Measurements from ENCODE around the gene RNF112. TPM values are rescaled to one million over a fixed set of nuclear protein-coding genes. Genes with fewer than 3 reads are reported as not detected.

RNF112 gene
- total and polyA plus RNA-seq, 2 experiments from 2014 or later: 0.79 to 1.2 TPM

DNA sequence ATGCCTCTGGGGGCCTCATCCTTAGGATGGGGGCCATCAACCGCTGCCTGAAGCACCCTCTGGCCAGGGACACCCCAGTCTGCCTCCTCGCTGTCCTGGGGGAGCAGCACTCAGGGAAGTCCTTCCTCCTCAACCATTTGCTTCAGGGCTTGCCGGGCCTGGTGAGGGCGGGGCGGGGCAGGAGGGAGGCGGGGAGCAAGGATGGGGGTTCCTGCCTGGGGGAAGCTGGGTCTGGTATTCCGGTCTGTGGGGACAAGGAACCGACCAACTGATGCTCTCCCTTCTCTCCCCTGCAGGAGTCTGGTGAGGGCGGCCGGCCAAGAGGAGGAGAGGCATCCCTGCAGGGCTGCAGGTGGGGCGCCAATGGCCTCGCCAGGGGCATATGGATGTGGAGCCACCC is 2.0 kb downstream of the RNF112 start:
- TF ChIP-seq, protein P1, sequence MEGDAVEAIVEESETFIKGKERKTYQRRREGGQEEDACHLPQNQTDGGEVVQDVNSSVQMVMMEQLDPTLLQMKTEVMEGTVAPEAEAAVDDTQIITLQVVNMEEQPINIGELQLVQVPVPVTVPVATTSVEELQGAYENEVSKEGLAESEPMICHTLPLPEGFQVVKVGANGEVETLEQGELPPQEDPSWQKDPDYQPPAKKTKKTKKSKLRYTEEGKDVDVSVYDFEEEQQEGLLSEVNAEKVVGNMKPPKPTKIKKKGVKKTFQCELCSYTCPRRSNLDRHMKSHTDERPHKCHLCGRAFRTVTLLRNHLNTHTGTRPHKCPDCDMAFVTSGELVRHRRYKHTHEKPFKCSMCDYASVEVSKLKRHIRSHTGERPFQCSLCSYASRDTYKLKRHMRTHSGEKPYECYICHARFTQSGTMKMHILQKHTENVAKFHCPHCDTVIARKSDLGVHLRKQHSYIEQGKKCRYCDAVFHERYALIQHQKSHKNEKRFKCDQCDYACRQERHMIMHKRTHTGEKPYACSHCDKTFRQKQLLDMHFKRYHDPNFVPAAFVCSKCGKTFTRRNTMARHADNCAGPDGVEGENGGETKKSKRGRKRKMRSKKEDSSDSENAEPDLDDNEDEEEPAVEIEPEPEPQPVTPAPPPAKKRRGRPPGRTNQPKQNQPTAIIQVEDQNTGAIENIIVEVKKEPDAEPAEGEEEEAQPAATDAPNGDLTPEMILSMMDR (IDR thresholded peaks at IDR 0.05; ENCODE audit: low read depth, low read length): no peak
- Histone ChIP-seq H3K27ac (no peak overlapping the region), H3K9me3 (ENCODE audit: low read depth) (no peaks in the 10 kb centered on the region), H3K4me1 (ENCODE audit: low read depth) (no peaks in the 10 kb centered on the region), H3K4me3 (no peak overlapping the region), H3K27me3 (no peaks in the 10 kb centered on the region), H3K36me3 (no peaks in the 10 kb centered on the region)
- no peak for DNase-seq (ENCODE audit: low read depth in 1 of 2, low spot score in 1 of 2)

DNA sequence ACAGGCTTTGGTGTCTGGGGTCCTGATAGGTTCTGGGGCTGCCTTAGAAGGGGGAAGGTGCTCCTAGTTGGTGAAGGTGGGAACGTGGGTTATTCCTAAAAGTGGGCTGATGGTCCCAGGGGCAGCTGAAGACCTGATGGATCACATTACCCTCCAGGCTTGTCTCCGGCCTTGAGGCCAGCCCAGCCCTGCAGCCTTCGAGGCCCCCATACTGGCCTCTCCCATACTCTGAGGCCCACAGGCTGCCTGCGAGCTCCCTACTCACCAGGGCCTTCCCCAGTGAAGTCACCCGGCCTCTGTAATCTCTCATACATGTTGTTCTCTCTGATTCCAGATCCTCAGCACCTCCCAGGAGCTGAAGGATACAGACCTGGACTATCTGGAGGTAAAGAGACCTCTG is 2.7 kb downstream of the RNF112 start:
- Histone ChIP-seq H3K27ac (no peak overlapping the region), H3K36me3 (no peaks in the 10 kb centered on the region), H3K9me3 (ENCODE audit: low read depth) (no peaks in the 10 kb centered on the region), H3K4me1 (ENCODE audit: low read depth) (no peaks in the 10 kb centered on the region), H3K27me3 (no peaks in the 10 kb centered on the region), H3K4me3 (no peak overlapping the region)
- TF ChIP-seq, protein P1 (IDR thresholded peaks at IDR 0.05; ENCODE audit: low read depth, low read length): no peak
- DNase-seq (ENCODE audit: low read depth in 1 of 2, low spot score in 1 of 2): no peak

DNA sequence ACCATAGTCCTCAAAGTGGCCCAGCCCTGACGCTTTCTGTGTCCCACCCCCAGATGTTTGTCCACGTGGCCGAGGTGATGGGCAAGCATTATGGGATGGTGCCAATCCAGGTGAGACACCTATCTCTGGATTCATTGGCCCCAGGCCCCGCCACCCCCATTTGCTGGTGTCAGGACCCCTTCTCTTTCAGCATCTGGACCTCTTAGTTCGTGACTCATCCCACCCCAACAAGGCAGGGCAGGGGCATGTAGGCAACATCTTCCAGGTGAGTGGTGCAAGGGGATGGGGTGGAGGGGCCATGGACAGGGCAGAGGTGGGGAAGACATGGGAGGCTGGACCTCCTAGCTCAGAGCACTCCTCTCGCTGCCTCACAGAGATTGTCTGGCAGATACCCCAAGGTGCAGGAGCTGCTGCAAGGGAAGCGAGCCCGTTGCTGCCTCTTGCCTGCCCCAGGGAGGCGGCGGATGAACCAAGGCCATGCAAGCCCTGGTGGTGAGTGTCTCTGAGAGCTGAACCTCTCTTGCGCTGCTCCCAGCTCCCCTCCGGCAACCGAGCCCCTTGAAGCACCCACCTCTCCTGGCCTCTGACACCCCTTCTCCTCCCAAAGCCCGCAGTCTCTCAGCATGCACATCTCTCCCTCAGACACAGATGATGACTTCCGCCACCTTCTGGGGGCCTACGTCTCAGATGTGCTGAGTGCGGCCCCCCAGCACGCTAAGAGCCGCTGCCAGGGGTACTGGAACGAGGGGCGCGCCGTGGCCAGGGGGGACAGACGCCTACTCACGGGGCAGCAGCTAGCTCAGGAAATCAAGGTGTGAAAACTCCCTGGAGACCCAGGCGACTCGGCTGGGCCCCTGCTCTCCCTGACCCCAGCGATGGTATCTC is 3.6 kb downstream of the RNF112 start:
- DNase-seq (ENCODE audit: low read depth in 1 of 2, low spot score in 1 of 2): no peak
- Histone ChIP-seq H3K9me3 (ENCODE audit: low read depth) (no peaks in the 10 kb centered on the region), H3K4me1 (ENCODE audit: low read depth) (no peaks in the 10 kb centered on the region), H3K27ac (no peak overlapping the region), H3K4me3 (no peak overlapping the region), H3K36me3 (no peaks in the 10 kb centered on the region), H3K27me3 (no peaks in the 10 kb centered on the region)
- TF ChIP-seq, protein P1 (IDR thresholded peaks at IDR 0.05; ENCODE audit: low read depth, low read length): no peak

DNA sequence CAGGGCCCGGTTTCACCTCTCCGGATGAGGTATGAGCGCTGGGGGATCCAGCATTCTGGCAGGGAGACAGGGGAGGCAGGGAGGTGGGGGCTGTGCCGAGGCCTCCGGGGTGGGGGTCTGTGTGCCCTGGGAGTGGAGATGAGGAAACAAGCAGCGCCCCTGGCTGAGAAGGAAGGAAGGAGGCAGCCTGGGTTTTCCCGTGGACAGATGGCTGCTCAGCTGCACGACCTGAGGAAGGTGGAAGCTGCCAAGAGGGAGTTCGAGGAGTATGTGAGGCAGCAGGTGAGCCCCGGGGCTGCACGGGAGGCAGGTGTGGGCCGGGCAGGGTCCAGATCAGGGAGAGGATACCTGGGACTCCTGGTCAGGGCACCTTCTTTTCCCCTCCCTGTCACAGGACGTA is 4.3 kb downstream of the RNF112 start:
- H3K27me3 ChIP-seq: no peaks in the 10 kb centered on the region
- no peaks in the 10 kb centered on the region for H3K4me1 ChIP-seq (ENCODE audit: low read depth)
- no peak overlapping the region for H3K27ac ChIP-seq
- no peak overlapping the region for H3K4me3 ChIP-seq
- DNase-seq (ENCODE audit: low read depth in 1 of 2, low spot score in 1 of 2): no peak
- H3K36me3 ChIP-seq: no peaks in the 10 kb centered on the region
- H3K9me3 ChIP-seq (ENCODE audit: low read depth): no peaks in the 10 kb centered on the region
- TF ChIP-seq, protein P1 (IDR thresholded peaks at IDR 0.05; ENCODE audit: low read depth, low read length): no peak

DNA sequence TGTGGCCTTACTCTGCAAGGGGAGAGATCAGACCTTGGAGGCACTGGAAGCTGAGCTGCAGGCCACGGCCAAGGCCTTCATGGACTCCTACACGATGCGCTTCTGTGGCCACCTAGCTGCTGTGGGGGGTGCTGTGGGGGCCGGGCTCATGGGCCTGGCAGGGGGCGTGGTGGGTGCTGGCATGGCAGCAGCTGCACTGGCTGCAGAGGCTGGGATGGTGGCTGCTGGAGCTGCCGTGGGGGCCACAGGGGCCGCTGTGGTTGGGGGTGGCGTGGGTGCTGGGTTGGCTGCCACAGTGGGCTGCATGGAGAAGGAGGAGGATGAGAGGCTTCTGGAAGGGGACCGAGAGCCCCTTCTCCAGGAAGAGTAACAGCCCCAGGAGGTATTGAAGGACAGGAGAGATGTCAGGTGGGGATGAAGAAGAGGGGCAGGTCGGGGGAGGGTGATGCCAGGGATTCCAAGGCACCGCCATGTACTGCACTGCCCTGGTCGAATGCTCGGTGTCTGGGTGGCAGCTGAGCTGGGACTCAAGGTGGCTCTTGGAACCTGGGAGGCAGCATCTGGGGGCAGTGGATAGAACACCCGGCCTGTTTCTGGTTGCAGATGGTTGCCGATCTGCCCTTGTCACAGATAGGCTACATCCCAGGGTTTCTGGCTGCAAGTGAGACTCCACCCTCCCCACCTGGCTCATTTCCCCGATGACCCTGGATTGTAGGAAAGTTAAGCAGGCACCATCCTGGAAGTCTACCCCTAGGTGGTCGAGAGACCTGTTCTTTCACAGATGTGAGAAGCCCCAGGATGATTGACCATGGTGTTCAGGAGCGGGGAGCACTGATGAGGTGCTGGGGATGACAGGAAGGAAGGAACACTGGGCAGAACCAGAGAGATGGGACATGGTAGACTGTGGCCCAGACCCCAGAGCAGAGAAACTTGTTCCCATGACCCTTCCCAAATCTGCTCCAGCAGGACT is 5.1 kb downstream of the RNF112 start:
- DNase-seq (ENCODE audit: low read depth in 1 of 2, low spot score in 1 of 2): no peak
- no peaks in the 10 kb centered on the region for H3K27me3 ChIP-seq
- H3K4me1 ChIP-seq (ENCODE audit: low read depth): no peaks in the 10 kb centered on the region
- TF ChIP-seq, protein P1 (IDR thresholded peaks at IDR 0.05; ENCODE audit: low read depth, low read length): no peak
- H3K36me3 ChIP-seq: no peaks in the 10 kb centered on the region
- H3K4me3 ChIP-seq: no peak overlapping the region
- H3K9me3 ChIP-seq (ENCODE audit: low read depth): no peaks in the 10 kb centered on the region
- no peak overlapping the region for H3K27ac ChIP-seq
